IMR-90 (cell line): Measurements from ENCODE around the gene GLT1D1. TPM values are rescaled to one million over a fixed set of nuclear protein-coding genes. Genes with fewer than 3 reads are reported as not detected.

Source experiments
- ATAC-seq: fragments of 200-7000 bp; cut with Tn5 transposase; 2 replicates; pipeline ENCODE4 v1.9.1; 2020; ENCODE audit warnings: low read depth, mild to moderate bottlenecking, moderate library complexity
- BruUV-seq: library from RNA; stranded (reverse); fragments of 400-500 nt; replicated peaks from 2 replicates; lab custom pipeline; 2021; lab: Mats Ljungman, UMichigan
- CTCF ChIA-PET: fragments of 300-600 bp; formaldehyde crosslinking; extraction: SDS; loops from one replicate; lab custom pipeline; 2021; ENCODE audit warnings: antibody characterized with exemption; lab: Yijun Ruan, JAX
- POLR2A ChIA-PET: fragments of 300-600 bp; sonication (Branson Sonifier 250); formaldehyde crosslinking; loops from one replicate; lab custom pipeline; 2022; ENCODE audit warnings: antibody characterized with exemption; ENCODE audit not compliant: unreplicated experiment; lab: Charles Lee
- DNase-seq: peaks from one replicate; pipeline ENCODE4 v3.0.0; 2013
- H2AFZ ChIP-seq: replicated peaks from 2 replicates; pipeline ENCODE3; 2013; ENCODE audit warnings: low read length, mild to moderate bottlenecking; ENCODE audit not compliant: poor library complexity
- H2AK5ac ChIP-seq: 2 replicates; pipeline ENCODE4 v1.6.1; 2013; ENCODE audit warnings: low read depth, low read length, inconsistent platforms
- H2AK9ac ChIP-seq: replicated peaks from 2 replicates; pipeline ENCODE3; 2013; ENCODE audit warnings: mild to moderate bottlenecking, low read depth, low read length, moderate library complexity; ENCODE audit not compliant: poor library complexity
- H2BK120ac ChIP-seq: 2 replicates; pipeline ENCODE4 v1.6.1; 2013; ENCODE audit warnings: low read depth, low read length, inconsistent platforms
- H2BK15ac ChIP-seq: 3 replicates; pipeline ENCODE4 v1.6.1; 2013; ENCODE audit warnings: low read depth, low read length, inconsistent platforms
- H2BK20ac ChIP-seq: 2 replicates; pipeline ENCODE4 v1.6.1; 2013; ENCODE audit warnings: low read depth, mild to moderate bottlenecking, inconsistent platforms, low read length, moderate library complexity
- H2BK5ac ChIP-seq: 2 replicates; pipeline ENCODE4 v1.6.1; 2013; ENCODE audit warnings: mild to moderate bottlenecking, low read depth, low read length, inconsistent platforms; ENCODE audit not compliant: poor library complexity, severe bottlenecking
- H3K14ac ChIP-seq: replicated peaks from 2 replicates; pipeline ENCODE4 v1.6.1; 2013; ENCODE audit warnings: low read depth, low read length, inconsistent platforms
- H3K18ac ChIP-seq: 2 replicates; pipeline ENCODE4 v1.6.1; 2013; ENCODE audit warnings: low read depth, low read length, control low read depth
- H3K23ac ChIP-seq: 2 replicates; pipeline ENCODE4 v1.6.1; 2013; ENCODE audit warnings: low read depth, low read length, inconsistent platforms
- H3K27ac ChIP-seq: 2 replicates; pipeline ENCODE4 v1.5.1; 2013; ENCODE audit warnings: mild to moderate bottlenecking, control low read depth, low read length; ENCODE audit not compliant: insufficient read depth
- H3K27me3 ChIP-seq: 2 replicates; pipeline ENCODE4 v1.6.1; 2013; ENCODE audit warnings: low read length; ENCODE audit not compliant: control insufficient read depth, insufficient read depth
- H3K36me3 ChIP-seq: 2 replicates; pipeline ENCODE4 v1.6.1; 2013; ENCODE audit warnings: low read length, mixed read lengths; ENCODE audit not compliant: control insufficient read depth, insufficient read depth
- H3K4ac ChIP-seq: 2 replicates; pipeline ENCODE4 v1.6.1; 2013; ENCODE audit warnings: low read depth, low read length, inconsistent platforms
- H3K4me1 ChIP-seq: 2 replicates; pipeline ENCODE4 v1.6.1; 2013; ENCODE audit warnings: low read length, mixed read lengths; ENCODE audit not compliant: control insufficient read depth, insufficient read depth
- H3K4me2 ChIP-seq: 2 replicates; pipeline ENCODE4 v1.6.1; 2013; ENCODE audit warnings: low read depth, mild to moderate bottlenecking, control low read depth, low read length, moderate library complexity
- H3K4me3 ChIP-seq: 2 replicates; pipeline ENCODE4 v1.5.1; 2013; ENCODE audit warnings: low read depth, mild to moderate bottlenecking, control low read depth, low read length, moderate library complexity; ENCODE audit not compliant: insufficient read depth
- H3K56ac ChIP-seq: 2 replicates; pipeline ENCODE4 v1.6.1; 2013; ENCODE audit warnings: low read length, inconsistent platforms; ENCODE audit not compliant: insufficient read depth; ENCODE audit errors: extremely low read depth
- H3K79me1 ChIP-seq, 2 experiments: 2 replicates each; pipeline ENCODE4 v1.6.1; 2013; ENCODE audit warnings: low read length in 2 of 2, inconsistent platforms in 1 of 2, low read depth in 1 of 2
- H3K9ac ChIP-seq: 2 replicates; pipeline ENCODE4 v1.6.1; 2013; ENCODE audit warnings: low read depth, low read length, control low read depth
- H3K9me1 ChIP-seq: 2 replicates; pipeline ENCODE4 v1.6.1; 2013; ENCODE audit warnings: low read length, inconsistent platforms; ENCODE audit not compliant: insufficient read depth
- H3K9me3 ChIP-seq: 2 replicates; pipeline ENCODE4 v1.6.1; 2013; ENCODE audit warnings: low read length; ENCODE audit not compliant: control insufficient read depth, insufficient read depth
- H4K20me1 ChIP-seq: 2 replicates; pipeline ENCODE4 v1.6.1; 2013; ENCODE audit warnings: low read length, inconsistent platforms; ENCODE audit not compliant: insufficient read depth
- H4K5ac ChIP-seq: 2 replicates; pipeline ENCODE4 v1.6.1; 2013; ENCODE audit warnings: mild to moderate bottlenecking, low read depth, low read length, control low read depth
- H4K8ac ChIP-seq, 2 experiments: 2 replicates each; pipeline ENCODE4 v1.6.1; 2013; ENCODE audit warnings: low read depth in 2 of 2, low read length in 2 of 2, control low read depth in 1 of 2, inconsistent platforms in 1 of 2
- H4K91ac ChIP-seq: 2 replicates; pipeline ENCODE4 v1.6.1; 2013; ENCODE audit warnings: low read depth, low read length, inconsistent platforms; ENCODE audit not compliant: insufficient read depth
- BHLHE40 ChIP-seq: fragments of 150-350 bp; IDR thresholded peaks from 2 replicates; pipeline ENCODE4 v1.6.1; 2016; ENCODE audit warnings: mild to moderate bottlenecking, low read depth, low read length
- CEBPB ChIP-seq: IDR thresholded peaks from 2 replicates; pipeline ENCODE4 v1.6.1; 2012; ENCODE audit warnings: low read depth, low read length, improper control_type of control experiment
- CHD1 ChIP-seq: IDR thresholded peaks from 2 replicates; pipeline ENCODE4 v1.6.1; 2012; ENCODE audit warnings: low read depth, low read length, improper control_type of control experiment
- ELK1 ChIP-seq: fragments of 150-350 bp; IDR thresholded peaks from 2 replicates; pipeline ENCODE4 v1.6.1; 2016; ENCODE audit warnings: low read depth, mild to moderate bottlenecking, low read length, moderate library complexity, borderline replicate concordance
- FOS ChIP-seq: fragments of 150-350 bp; IDR thresholded peaks from 2 replicates; pipeline ENCODE4 v1.6.1; 2016; ENCODE audit warnings: low read depth, low read length
- MAFK ChIP-seq: IDR thresholded peaks from 2 replicates; pipeline ENCODE4 v1.6.1; 2012; ENCODE audit warnings: low read depth, low read length, improper control_type of control experiment
- MAZ ChIP-seq: IDR thresholded peaks from 2 replicates; pipeline ENCODE4 v1.6.1; 2012; ENCODE audit warnings: low read depth, mild to moderate bottlenecking, low read length, improper control_type of control experiment, moderate library complexity, borderline replicate concordance
- MXI1 ChIP-seq: IDR thresholded peaks from 2 replicates; pipeline ENCODE4 v1.6.1; 2012; ENCODE audit warnings: low read depth, mild to moderate bottlenecking, low read length, moderate library complexity, borderline replicate concordance
- NFE2L2 ChIP-seq: fragments of 150-350 bp; IDR thresholded peaks from 2 replicates; pipeline ENCODE4 v1.6.1; 2016; ENCODE audit warnings: low read depth, mild to moderate bottlenecking, low read length
- POLR2A ChIP-seq: IDR thresholded peaks from 2 replicates; pipeline ENCODE4 v1.6.1; 2012; ENCODE audit warnings: mild to moderate bottlenecking, low read depth, low read length
- RAD21 ChIP-seq: IDR thresholded peaks from 2 replicates; pipeline ENCODE4 v1.6.1; 2012; ENCODE audit warnings: low read length, improper control_type of control experiment
- RCOR1 ChIP-seq: IDR thresholded peaks from 2 replicates; pipeline ENCODE4 v1.6.1; 2012; ENCODE audit warnings: mild to moderate bottlenecking, low read length, improper control_type of control experiment; ENCODE audit not compliant: insufficient replicate concordance
- RFX5 ChIP-seq: IDR thresholded peaks from 2 replicates; pipeline ENCODE4 v1.8.0; 2012; ENCODE audit warnings: low read depth, mild to moderate bottlenecking, low read length, moderate library complexity
- SMC3 ChIP-seq: fragments of 150-350 bp; IDR thresholded peaks from 2 replicates; pipeline ENCODE4 v1.6.1; 2016; ENCODE audit warnings: low read depth, mild to moderate bottlenecking, antibody characterized with exemption, low read length, moderate library complexity
- WGBS, 2 experiments: methylation state at CpG; one replicate each; pipeline versions ENCODE4 v1.1.5 to v1.1.7; 2013; ENCODE audit warnings: missing lambda C conversion rate in 2 of 2; ENCODE audit not compliant: insufficient read length in 1 of 2; ENCODE audit errors: extremely low coverage in 2 of 2; 5-methylcytosine and 5-hydroxymethylcytosine counted together
- dilution Hi-C: fragments of 300-500 bp; cut with HindIII; formaldehyde crosslinking; loops from one replicate; pipeline ENCODE4 v1.14.3; 2018; ENCODE audit warnings: low sequenced_read_pairs; ENCODE audit not compliant: unreplicated experiment
- in situ Hi-C: fragments of 300-500 bp; cut with MboI; formaldehyde crosslinking; loops from 3 replicates; pipeline ENCODE4 v1.14.3; 2019; ENCODE audit warnings: low sequenced_read_pairs, inconsistent platforms, mixed read lengths
- intact Hi-C: fragments of 100-400 bp; cut with micrococcal nuclease; formaldehyde crosslinking; loops from 2 replicates; pipeline ENCODE4 v1.10.0; 2022
- polyA plus RNA-seq, 3 experiments: library from polyadenylated mRNA; depleted of rRNA; stranded (reverse); fragments of >200 nt; gene quantifications; 2 replicates each; pipeline ENCODE4 v1.2.3, GENCODE V29; 2012; ENCODE audit warnings: low replicate concordance in 1 of 3
- total RNA-seq: library from RNA; depleted of rRNA; stranded (reverse); fragments of >200 nt; gene quantifications from 2 replicates; pipeline ENCODE4 v1.2.3, GENCODE V29; 2012
- TF ChIP-seq, protein P1 (sequence below): fragments of 150-350 bp; IDR thresholded peaks from 2 replicates; pipeline ENCODE4 v1.6.1; 2017; ENCODE audit warnings: mild to moderate bottlenecking, antibody characterized with exemption, low read length, low read depth
- TF ChIP-seq, protein P2 (sequence below): conservative IDR thresholded peaks from 2 replicates; pipeline ENCODE4 v1.5.1; 2012; ENCODE audit warnings: mild to moderate bottlenecking, low read depth, low read length, improper control_type of control experiment

Gene GLT1D1
- total and polyA plus RNA-seq, 2 of the 4 experiments (the other 2 are of a cell fraction), result not detected

DNA sequence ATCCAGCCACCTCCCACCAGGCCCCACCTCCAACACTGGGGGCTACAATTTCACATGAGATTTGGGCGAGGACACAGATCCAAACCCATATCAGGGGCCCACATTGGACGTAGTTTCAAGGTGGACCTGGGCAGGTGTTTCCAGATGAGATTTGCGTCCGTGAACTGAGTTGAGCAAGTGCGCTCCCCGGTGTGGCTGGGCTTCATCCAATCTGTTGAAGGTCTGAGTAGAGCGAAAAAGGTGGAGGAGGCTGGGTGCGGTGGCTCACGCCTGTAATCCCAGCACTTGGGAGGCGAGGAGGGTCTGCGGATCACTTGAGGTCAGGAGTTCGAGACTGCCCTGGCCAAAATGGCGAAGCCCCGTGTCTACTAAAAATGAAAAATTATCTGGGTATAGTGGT lies 4.9 kb upstream of the GLT1D1 start:
- WGBS, 2 experiments, result 85% methylated on average over 4 of the region's 14 CpGs; no CpG with 5 or more reads in 1 of the 2 experiments

More for the DNA sequence above, 4.9 kb upstream of the GLT1D1 start:
- ATAC-seq (no peak), DNase-seq (no peak)
- no peak overlapping the region for H2AFZ ChIP-seq
- no peak overlapping the region for H2AK9ac ChIP-seq
- TF ChIP-seq ELK1 (no peak), MXI1 (no peak), BHLHE40 (no peak), RCOR1 (no peak), CEBPB (no peak), CHD1 (no peak), RAD21 (no peak), MAFK (no peak), SMC3 (no peak), NFE2L2 (no peak), FOS (no peak), RFX5 (no peak), POLR2A (no peak), MAZ (no peak)
- TF ChIP-seq, protein P1, sequence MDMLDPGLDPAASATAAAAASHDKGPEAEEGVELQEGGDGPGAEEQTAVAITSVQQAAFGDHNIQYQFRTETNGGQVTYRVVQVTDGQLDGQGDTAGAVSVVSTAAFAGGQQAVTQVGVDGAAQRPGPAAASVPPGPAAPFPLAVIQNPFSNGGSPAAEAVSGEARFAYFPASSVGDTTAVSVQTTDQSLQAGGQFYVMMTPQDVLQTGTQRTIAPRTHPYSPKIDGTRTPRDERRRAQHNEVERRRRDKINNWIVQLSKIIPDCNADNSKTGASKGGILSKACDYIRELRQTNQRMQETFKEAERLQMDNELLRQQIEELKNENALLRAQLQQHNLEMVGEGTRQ, result no peak
- TF ChIP-seq, protein P2, sequence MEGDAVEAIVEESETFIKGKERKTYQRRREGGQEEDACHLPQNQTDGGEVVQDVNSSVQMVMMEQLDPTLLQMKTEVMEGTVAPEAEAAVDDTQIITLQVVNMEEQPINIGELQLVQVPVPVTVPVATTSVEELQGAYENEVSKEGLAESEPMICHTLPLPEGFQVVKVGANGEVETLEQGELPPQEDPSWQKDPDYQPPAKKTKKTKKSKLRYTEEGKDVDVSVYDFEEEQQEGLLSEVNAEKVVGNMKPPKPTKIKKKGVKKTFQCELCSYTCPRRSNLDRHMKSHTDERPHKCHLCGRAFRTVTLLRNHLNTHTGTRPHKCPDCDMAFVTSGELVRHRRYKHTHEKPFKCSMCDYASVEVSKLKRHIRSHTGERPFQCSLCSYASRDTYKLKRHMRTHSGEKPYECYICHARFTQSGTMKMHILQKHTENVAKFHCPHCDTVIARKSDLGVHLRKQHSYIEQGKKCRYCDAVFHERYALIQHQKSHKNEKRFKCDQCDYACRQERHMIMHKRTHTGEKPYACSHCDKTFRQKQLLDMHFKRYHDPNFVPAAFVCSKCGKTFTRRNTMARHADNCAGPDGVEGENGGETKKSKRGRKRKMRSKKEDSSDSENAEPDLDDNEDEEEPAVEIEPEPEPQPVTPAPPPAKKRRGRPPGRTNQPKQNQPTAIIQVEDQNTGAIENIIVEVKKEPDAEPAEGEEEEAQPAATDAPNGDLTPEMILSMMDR, result no peak
- no peak overlapping the region for H2BK15ac ChIP-seq
- in situ Hi-C loops (no loop called here), dilution Hi-C loops (no loop called here), intact Hi-C loops (no loop called here)
- H4K8ac ChIP-seq, result no peak overlapping the region
- H3K79me1 ChIP-seq, result no peaks in the 10 kb centered on the region
- H3K23ac ChIP-seq, result no peak overlapping the region
- no peaks in the 10 kb centered on the region for H3K9me1 ChIP-seq
- no peak overlapping the region for H3K4ac ChIP-seq
- H3K27me3 ChIP-seq, result no peaks in the 10 kb centered on the region
- H3K36me3 ChIP-seq, result no peaks in the 10 kb centered on the region
- no peak overlapping the region for H3K56ac ChIP-seq
- no peak overlapping the region for H4K91ac ChIP-seq
- H3K9me3 ChIP-seq, result no peaks in the 10 kb centered on the region; the same call in 1 of the 2 replicates
- no peak overlapping the region for H2BK120ac ChIP-seq
- no peaks in the 10 kb centered on the region for H3K4me1 ChIP-seq
- H3K18ac ChIP-seq, result no peak overlapping the region
- no peaks in the 10 kb centered on the region for H4K20me1 ChIP-seq
- H3K9ac ChIP-seq, result no peak overlapping the region
- no TSS peak for BruUV-seq
- no peak overlapping the region for H4K5ac ChIP-seq
- H2BK20ac ChIP-seq, result no peak overlapping the region
- ChIA-PET POLR2A (no interaction called here), CTCF (no interaction called here)
- no peak overlapping the region for H3K27ac ChIP-seq
- no peak overlapping the region for H3K4me3 ChIP-seq
- H2AK5ac ChIP-seq, result no peak overlapping the region
- no peak overlapping the region for H2BK5ac ChIP-seq
- H3K4me2 ChIP-seq, result no peak overlapping the region
- H3K14ac ChIP-seq, result no peak overlapping the region
